WTC11 (cell line): ENCODE measurements around the gene KPNA4. TPM values are rescaled to one million over a fixed set of nuclear protein-coding genes. Genes with fewer than 3 reads are reported as not detected.
"Not testable (repeated sequence)": the region's sequence is repeated elsewhere in the genome, so short reads cannot be mapped to it uniquely, and the experiment has no call there.

Source experiments
- ATAC-seq: fragments of 200-7000 bp; cut with Tn5 transposase; 2 replicates; pipeline ENCODE4 v1.10.0; 2021; ENCODE audit warnings: mild to moderate bottlenecking, moderate library complexity
- CTCF ChIA-PET: fragments of 300-600 bp; sonication (Branson Sonifier 250); formaldehyde crosslinking; loops from one replicate; lab custom pipeline; 2021; ENCODE audit warnings: antibody characterized with exemption; lab: Charles Lee
- POLR2A ChIA-PET: fragments of 350-600 bp; sonication (Branson Sonifier 250); formaldehyde crosslinking; loops from one replicate; lab custom pipeline; 2021; ENCODE audit warnings: antibody characterized with exemption; lab: Charles Lee
- DNase-seq: peaks from one replicate; pipeline ENCODE4 v3.0.0; 2021; ENCODE audit warnings: low spot score
- H3K27ac Mint-ChIP-seq: 2 replicates; pipeline ENCODE4 v1.8.0; 2021; ENCODE audit warnings: mixed read lengths
- H3K27me3 Mint-ChIP-seq: 2 replicates; pipeline ENCODE4 v1.8.0; 2021; ENCODE audit warnings: low read depth, mild to moderate bottlenecking, moderate library complexity, mixed read lengths
- H3K36me3 Mint-ChIP-seq: 2 replicates; pipeline ENCODE4 v1.8.0; 2021; ENCODE audit warnings: mixed read lengths
- H3K4me1 Mint-ChIP-seq: 2 replicates; pipeline ENCODE4 v1.8.0; 2022; ENCODE audit warnings: mixed read lengths
- H3K4me3 Mint-ChIP-seq: 2 replicates; pipeline ENCODE4 v1.8.0; 2021; ENCODE audit warnings: mild to moderate bottlenecking, moderate library complexity, mixed read lengths
- H3K9me3 Mint-ChIP-seq: 2 replicates; pipeline ENCODE4 v1.8.0; 2021; ENCODE audit warnings: mixed read lengths
- CREM ChIP-seq: sonication (generic); formaldehyde crosslinking; IDR thresholded peaks from 2 replicates; pipeline ENCODE4 v1.8.1; 2022; ENCODE audit warnings: mild to moderate bottlenecking, missing genetic modification reagents, moderate library complexity
- ESRRA ChIP-seq: sonication (generic); formaldehyde crosslinking; IDR thresholded peaks from 2 replicates; pipeline ENCODE4 v1.8.1; 2022; ENCODE audit warnings: mild to moderate bottlenecking, missing genetic modification reagents, borderline replicate concordance
- GTF2I ChIP-seq: fragments of 250-450 bp; sonication (Bioruptor Pico); conservative IDR thresholded peaks from 2 replicates; pipeline ENCODE4 v1.4.0; 2021; ENCODE audit warnings: mild to moderate bottlenecking
- JAZF1 ChIP-seq: fragments of 250-450 bp; sonication (Bioruptor Pico); IDR thresholded peaks from 2 replicates; pipeline ENCODE4 v1.9.0; 2021; ENCODE audit warnings: moderate library complexity, mild to moderate bottlenecking, inconsistent platforms
- MXD4 ChIP-seq: fragments of 250-450 bp; sonication (Bioruptor Pico); IDR thresholded peaks from 2 replicates; pipeline ENCODE4 v1.8.0; 2021; ENCODE audit warnings: mild to moderate bottlenecking, moderate library complexity, borderline replicate concordance
- PRRX2 ChIP-seq: fragments of 250-450 bp; sonication (Bioruptor Pico); IDR thresholded peaks from 2 replicates; pipeline ENCODE4 v1.8.0; 2021; ENCODE audit warnings: mild to moderate bottlenecking
- TEAD1 ChIP-seq: sonication (generic); formaldehyde crosslinking; IDR thresholded peaks from 2 replicates; pipeline ENCODE4 v1.8.0; 2022; ENCODE audit warnings: mild to moderate bottlenecking, missing genetic modification reagents
- TEAD4 ChIP-seq: sonication (generic); formaldehyde crosslinking; IDR thresholded peaks from 2 replicates; pipeline ENCODE4 v1.8.0; 2022; ENCODE audit warnings: mild to moderate bottlenecking, missing genetic modification reagents
- ZBTB21 ChIP-seq: sonication (generic); formaldehyde crosslinking; IDR thresholded peaks from 2 replicates; pipeline ENCODE4 v1.8.1; 2023; ENCODE audit warnings: mild to moderate bottlenecking, missing genetic modification reagents, borderline replicate concordance
- ZNF416 ChIP-seq: fragments of 250-450 bp; sonication (Bioruptor Pico); IDR thresholded peaks from 2 replicates; pipeline ENCODE4 v1.9.0; 2021; ENCODE audit warnings: mild to moderate bottlenecking, inconsistent platforms
- total RNA-seq: library from RNA; stranded (reverse); gene quantifications from 3 replicates; pipeline ENCODE4 v1.2.3, GENCODE V29; 2021
- TF ChIP-seq, protein P1 (sequence below): sonication (generic); formaldehyde crosslinking; IDR thresholded peaks from 2 replicates; pipeline ENCODE4 v1.8.0; 2023; ENCODE audit warnings: missing genetic modification reagents, mild to moderate bottlenecking, borderline replicate concordance
- TF ChIP-seq, protein P2 (sequence below): sonication (generic); formaldehyde crosslinking; conservative IDR thresholded peaks from 2 replicates; pipeline ENCODE4 v1.8.1; 2023; ENCODE audit warnings: mild to moderate bottlenecking, low read depth, missing genetic modification reagents, moderate library complexity
- TF ChIP-seq, protein P3 (sequence below): sonication (generic); formaldehyde crosslinking; IDR thresholded peaks from 2 replicates; pipeline ENCODE4 v1.8.0; 2023; ENCODE audit warnings: mild to moderate bottlenecking, missing genetic modification reagents
- TF ChIP-seq, protein P4 (sequence below): fragments of 250-450 bp; sonication (Bioruptor Pico); IDR thresholded peaks from 2 replicates; pipeline ENCODE4 v1.8.0; 2021; ENCODE audit warnings: mild to moderate bottlenecking

KPNA4 gene
- total RNA-seq, 1 experiment from 2014 or later: 52.2 TPM

DNA sequence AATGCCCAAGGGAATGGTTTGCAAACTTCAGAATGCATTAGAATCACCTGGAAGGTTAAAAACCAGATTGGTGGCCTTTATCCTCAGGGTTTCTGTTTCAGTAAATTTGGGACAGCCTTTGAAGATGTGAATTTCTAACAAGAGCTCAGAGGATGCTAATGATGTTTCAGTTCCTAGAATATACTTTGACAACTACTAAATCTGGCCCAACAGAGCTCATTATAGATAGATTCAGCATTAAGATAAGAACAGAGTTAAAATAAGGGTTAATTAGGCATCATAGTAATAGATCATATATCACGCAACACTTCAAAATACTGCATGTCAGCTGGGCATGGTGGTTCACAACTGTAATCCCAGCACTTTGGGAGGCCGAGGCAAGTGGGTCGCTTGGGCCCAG is 9.3 kb upstream of the KPNA4 start (continued):
- TF ChIP-seq, protein P1, sequence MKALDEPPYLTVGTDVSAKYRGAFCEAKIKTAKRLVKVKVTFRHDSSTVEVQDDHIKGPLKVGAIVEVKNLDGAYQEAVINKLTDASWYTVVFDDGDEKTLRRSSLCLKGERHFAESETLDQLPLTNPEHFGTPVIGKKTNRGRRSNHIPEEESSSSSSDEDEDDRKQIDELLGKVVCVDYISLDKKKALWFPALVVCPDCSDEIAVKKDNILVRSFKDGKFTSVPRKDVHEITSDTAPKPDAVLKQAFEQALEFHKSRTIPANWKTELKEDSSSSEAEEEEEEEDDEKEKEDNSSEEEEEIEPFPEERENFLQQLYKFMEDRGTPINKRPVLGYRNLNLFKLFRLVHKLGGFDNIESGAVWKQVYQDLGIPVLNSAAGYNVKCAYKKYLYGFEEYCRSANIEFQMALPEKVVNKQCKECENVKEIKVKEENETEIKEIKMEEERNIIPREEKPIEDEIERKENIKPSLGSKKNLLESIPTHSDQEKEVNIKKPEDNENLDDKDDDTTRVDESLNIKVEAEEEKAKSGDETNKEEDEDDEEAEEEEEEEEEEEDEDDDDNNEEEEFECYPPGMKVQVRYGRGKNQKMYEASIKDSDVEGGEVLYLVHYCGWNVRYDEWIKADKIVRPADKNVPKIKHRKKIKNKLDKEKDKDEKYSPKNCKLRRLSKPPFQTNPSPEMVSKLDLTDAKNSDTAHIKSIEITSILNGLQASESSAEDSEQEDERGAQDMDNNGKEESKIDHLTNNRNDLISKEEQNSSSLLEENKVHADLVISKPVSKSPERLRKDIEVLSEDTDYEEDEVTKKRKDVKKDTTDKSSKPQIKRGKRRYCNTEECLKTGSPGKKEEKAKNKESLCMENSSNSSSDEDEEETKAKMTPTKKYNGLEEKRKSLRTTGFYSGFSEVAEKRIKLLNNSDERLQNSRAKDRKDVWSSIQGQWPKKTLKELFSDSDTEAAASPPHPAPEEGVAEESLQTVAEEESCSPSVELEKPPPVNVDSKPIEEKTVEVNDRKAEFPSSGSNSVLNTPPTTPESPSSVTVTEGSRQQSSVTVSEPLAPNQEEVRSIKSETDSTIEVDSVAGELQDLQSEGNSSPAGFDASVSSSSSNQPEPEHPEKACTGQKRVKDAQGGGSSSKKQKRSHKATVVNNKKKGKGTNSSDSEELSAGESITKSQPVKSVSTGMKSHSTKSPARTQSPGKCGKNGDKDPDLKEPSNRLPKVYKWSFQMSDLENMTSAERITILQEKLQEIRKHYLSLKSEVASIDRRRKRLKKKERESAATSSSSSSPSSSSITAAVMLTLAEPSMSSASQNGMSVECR (CRISPR knock-in tag): no peak
- TF ChIP-seq ZNF416: no peak
- TF ChIP-seq JAZF1: no peak
- no peak for TF ChIP-seq PRRX2
- no peak for TF ChIP-seq TEAD1 (CRISPR knock-in tag)
- no peak for TF ChIP-seq ESRRA (CRISPR knock-in tag)
- no peak for TF ChIP-seq ZBTB21 (CRISPR knock-in tag)
- TF ChIP-seq CREM (CRISPR knock-in tag): no peak

DNA sequence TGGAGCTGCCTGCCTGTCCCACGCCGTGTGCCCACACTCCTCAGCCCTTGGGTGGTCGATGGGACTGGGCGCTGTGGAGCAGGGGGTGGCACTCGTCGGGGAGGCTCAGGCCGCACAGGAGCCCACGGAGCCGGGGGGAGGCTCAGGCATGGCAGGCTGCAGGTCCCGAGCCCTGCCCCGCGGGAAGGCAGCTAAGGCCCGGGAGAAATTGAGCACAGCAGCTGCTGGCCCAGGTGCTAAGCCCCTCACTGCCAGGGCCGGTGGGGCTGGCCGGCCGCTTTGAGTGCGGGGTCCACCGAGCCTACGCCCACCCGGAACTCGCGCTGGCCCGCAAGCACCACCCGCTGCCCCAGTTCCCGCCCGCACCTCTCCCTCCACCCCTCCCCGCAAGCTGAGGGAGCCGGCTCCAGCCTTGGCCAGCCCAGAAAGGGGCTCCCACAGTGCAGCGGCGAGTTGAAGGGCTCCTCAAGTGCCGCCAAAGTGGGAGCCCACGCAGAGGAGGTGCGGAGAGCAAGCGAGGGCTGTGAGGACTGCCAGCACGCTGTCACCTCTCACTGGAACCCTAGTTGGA is 8.7 kb upstream of the KPNA4 start:
- H3K27me3 Mint-ChIP-seq, H3K36me3 Mint-ChIP-seq, ATAC-seq, H3K4me1 Mint-ChIP-seq, POLR2A ChIA-PET, DNase-seq, H3K4me3 Mint-ChIP-seq, CTCF ChIA-PET, H3K27ac Mint-ChIP-seq: not testable (repeated sequence)
- peaks cover 14% of the 10 kb centered on the region for H3K9me3 Mint-ChIP-seq

DNA sequence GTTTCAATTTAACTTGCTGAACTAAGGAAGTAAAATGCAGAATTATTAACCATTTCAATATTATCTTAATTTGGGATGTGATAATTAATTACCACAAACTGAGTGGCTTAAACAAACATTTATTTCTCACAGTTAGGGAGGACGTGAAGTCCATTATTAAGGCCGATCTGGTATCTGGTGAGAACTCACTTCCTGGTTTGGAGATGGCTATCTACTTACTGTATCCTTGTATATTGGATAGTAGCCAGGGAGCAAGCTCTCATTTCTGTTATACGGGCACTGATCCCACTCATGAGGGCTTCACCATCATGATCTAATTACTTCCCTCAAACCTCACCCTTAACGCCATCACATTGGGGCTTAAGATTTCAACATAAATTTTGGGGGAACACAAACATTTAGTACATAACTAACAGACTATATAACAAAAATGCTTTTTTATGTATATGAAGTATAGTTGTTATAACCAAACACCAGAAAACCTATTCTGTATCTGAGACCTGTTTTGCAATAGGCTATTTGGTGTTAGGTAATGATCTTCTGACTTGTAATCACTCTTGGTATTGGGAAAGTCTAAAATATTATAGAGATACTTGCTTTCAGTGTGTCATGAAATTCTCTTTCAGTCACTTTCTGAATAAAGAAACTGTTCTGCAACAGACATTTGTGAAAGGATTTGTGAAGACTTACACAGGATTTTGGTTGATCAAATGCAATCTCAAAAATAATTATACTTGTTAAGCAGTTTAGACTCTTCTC is 4.7 kb upstream of the KPNA4 start:
- no peak for ATAC-seq
- no peak overlapping the region for H3K4me3 Mint-ChIP-seq
- TF ChIP-seq JAZF1: no peak
- TF ChIP-seq MXD4: no peak
- TF ChIP-seq TEAD4 (CRISPR knock-in tag): no peak
- TF ChIP-seq, protein P2, sequence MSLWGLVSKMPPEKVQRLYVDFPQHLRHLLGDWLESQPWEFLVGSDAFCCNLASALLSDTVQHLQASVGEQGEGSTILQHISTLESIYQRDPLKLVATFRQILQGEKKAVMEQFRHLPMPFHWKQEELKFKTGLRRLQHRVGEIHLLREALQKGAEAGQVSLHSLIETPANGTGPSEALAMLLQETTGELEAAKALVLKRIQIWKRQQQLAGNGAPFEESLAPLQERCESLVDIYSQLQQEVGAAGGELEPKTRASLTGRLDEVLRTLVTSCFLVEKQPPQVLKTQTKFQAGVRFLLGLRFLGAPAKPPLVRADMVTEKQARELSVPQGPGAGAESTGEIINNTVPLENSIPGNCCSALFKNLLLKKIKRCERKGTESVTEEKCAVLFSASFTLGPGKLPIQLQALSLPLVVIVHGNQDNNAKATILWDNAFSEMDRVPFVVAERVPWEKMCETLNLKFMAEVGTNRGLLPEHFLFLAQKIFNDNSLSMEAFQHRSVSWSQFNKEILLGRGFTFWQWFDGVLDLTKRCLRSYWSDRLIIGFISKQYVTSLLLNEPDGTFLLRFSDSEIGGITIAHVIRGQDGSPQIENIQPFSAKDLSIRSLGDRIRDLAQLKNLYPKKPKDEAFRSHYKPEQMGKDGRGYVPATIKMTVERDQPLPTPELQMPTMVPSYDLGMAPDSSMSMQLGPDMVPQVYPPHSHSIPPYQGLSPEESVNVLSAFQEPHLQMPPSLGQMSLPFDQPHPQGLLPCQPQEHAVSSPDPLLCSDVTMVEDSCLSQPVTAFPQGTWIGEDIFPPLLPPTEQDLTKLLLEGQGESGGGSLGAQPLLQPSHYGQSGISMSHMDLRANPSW (CRISPR knock-in tag): no peak
- no peak for TF ChIP-seq PRRX2
- no peak for TF ChIP-seq GTF2I
- TF ChIP-seq, all 79 proteins: peak for 0
- ChIA-PET CTCF (interaction anchor here (0.7 kb wide), 1 partner anchor 583 kb away, joined by 4 read pairs; no protein-coding TSS in a partner anchor), POLR2A (interaction anchor here (0.7 kb wide), 2 partner anchors 146 to 856 kb away, joined by 4 to 7 read pairs; no protein-coding TSS in a partner anchor)
- peaks cover 22% of the 10 kb centered on the region for H3K9me3 Mint-ChIP-seq
- no peak overlapping the region for H3K27ac Mint-ChIP-seq
- DNase-seq: no peak
- no peaks in the 10 kb centered on the region for H3K27me3 Mint-ChIP-seq
- peaks cover 15% of the 10 kb centered on the region for H3K4me1 Mint-ChIP-seq
- H3K36me3 Mint-ChIP-seq: peaks cover 18% of the 10 kb centered on the region

DNA sequence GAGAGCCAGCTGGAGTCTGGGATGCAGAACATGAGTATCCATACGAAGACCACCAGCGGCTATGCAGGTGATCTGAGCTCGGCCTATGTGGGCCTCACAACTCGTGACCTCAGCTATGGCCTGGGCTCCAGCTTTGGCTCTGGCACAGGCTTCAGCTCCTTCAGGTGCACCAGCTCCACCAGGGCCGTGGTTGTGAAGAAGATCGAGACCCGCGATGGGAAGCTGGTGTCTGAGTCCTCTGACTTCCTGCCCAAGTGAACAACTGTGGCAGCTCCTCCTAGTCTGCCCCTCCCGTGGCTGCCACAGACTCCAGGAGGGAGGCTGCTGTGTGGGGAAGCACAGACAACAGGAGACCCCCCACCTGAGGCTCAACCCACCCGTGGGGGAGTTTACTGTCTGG is 3.6 kb upstream of the KPNA4 start:
- H3K36me3 Mint-ChIP-seq: peaks cover 18% of the 10 kb centered on the region
- POLR2A ChIA-PET: interaction anchor here (0.7 kb wide), 2 partner anchors 147 to 857 kb away, joined by 4 to 7 read pairs; no protein-coding TSS in a partner anchor
- no peaks in the 10 kb centered on the region for H3K27me3 Mint-ChIP-seq
- no peak for DNase-seq
- CTCF ChIA-PET: interaction anchor here (0.7 to 1.2 kb wide), 2 partner anchors 348 to 582 kb away, joined by 3 to 4 read pairs; no protein-coding TSS in a partner anchor
- H3K4me1 Mint-ChIP-seq: peaks cover 16% of the 10 kb centered on the region
- no peak overlapping the region for H3K4me3 Mint-ChIP-seq
- ATAC-seq: no peak
- no peak overlapping the region for H3K27ac Mint-ChIP-seq
- TF ChIP-seq, protein P3, sequence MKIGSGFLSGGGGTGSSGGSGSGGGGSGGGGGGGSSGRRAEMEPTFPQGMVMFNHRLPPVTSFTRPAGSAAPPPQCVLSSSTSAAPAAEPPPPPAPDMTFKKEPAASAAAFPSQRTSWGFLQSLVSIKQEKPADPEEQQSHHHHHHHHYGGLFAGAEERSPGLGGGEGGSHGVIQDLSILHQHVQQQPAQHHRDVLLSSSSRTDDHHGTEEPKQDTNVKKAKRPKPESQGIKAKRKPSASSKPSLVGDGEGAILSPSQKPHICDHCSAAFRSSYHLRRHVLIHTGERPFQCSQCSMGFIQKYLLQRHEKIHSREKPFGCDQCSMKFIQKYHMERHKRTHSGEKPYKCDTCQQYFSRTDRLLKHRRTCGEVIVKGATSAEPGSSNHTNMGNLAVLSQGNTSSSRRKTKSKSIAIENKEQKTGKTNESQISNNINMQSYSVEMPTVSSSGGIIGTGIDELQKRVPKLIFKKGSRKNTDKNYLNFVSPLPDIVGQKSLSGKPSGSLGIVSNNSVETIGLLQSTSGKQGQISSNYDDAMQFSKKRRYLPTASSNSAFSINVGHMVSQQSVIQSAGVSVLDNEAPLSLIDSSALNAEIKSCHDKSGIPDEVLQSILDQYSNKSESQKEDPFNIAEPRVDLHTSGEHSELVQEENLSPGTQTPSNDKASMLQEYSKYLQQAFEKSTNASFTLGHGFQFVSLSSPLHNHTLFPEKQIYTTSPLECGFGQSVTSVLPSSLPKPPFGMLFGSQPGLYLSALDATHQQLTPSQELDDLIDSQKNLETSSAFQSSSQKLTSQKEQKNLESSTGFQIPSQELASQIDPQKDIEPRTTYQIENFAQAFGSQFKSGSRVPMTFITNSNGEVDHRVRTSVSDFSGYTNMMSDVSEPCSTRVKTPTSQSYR (CRISPR knock-in tag): no peak
- TF ChIP-seq, protein P4, sequence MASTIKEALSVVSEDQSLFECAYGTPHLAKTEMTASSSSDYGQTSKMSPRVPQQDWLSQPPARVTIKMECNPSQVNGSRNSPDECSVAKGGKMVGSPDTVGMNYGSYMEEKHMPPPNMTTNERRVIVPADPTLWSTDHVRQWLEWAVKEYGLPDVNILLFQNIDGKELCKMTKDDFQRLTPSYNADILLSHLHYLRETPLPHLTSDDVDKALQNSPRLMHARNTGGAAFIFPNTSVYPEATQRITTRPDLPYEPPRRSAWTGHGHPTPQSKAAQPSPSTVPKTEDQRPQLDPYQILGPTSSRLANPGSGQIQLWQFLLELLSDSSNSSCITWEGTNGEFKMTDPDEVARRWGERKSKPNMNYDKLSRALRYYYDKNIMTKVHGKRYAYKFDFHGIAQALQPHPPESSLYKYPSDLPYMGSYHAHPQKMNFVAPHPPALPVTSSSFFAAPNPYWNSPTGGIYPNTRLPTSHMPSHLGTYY (CRISPR knock-in tag): no peak
- H3K9me3 Mint-ChIP-seq: peaks cover 17% of the 10 kb centered on the region
